ENCODE results near the gene FBXO15. TPM values are rescaled to one million over a fixed set of nuclear protein-coding genes. Genes with fewer than 3 reads are reported as not detected.
A peak's percentile ranks its signal among the peaks of the same experiment; 100 is the strongest.

Gene FBXO15, protein sequence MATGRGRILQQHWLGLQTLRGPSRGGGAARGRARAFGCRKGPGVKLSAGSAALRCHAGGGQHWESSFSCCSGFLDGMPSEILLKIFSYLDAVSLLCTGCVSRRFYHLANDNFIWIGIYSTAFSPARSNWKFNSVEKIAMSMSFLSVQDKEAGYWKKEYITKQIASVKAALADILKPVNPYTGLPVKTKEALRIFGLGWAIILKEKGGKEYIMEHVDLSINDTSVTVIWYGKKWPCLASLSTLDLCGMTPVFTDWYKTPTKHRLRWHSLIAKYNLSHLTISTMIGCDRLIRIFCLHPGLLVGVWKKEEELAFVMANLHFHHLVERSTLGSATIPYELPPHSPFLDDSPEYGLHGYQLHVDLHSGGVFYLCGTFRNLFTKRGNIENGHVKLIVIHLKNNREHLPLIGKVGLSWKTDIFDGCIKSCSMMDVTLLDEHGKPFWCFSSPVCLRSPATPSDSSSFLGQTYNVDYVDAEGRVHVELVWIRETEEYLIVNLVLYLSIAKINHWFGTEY
- polyA plus RNA-seq, result 0.73 TPM
- long read RNA-seq, donor 1, result 0 reads
- long read RNA-seq, donor 2, result 0 reads
- long read RNA-seq, donor 3, result 0 reads
- long read RNA-seq, donor 4, result 0 reads
- long read RNA-seq, donor 5, result 0 reads
- long read RNA-seq, donor 6, partial matches to known transcripts, result 0 of 1 reads
- long read RNA-seq, donor 6, other reads (novel, unspliced or antisense), result 0 of 1 reads
- long read RNA-seq, donor 7, result 0 reads
- long read RNA-seq, donor 8, partial matches to known transcripts, result 0 of 2 reads
- long read RNA-seq, donor 8, other reads (novel, unspliced or antisense), result 0 of 2 reads
- long read RNA-seq, donor 9, result 0 reads
- long read RNA-seq, donor 10, result 0 reads
- long read RNA-seq, donor 11, partial matches to known transcripts, result 0 of 1 reads
- long read RNA-seq, donor 11, other reads (novel, unspliced or antisense), result 0 of 1 reads

- peak within 1 kb of the TSS; percentile 92 for H3K27ac ChIP-seq (ENCODE audit: low read length)
- H3K4me1 ChIP-seq (ENCODE audit: control insufficient read depth, insufficient read depth, low read length), result peaks cover 6% of the 10 kb centered on the region
- peaks cover 11% of the 10 kb centered on the region for H3K36me3 ChIP-seq (ENCODE audit: control insufficient read depth, insufficient read depth, low read length)
- peak; percentile 97 to 98 for DNase-seq
- no CpG with 5 or more reads among the region's 58 CpGs for WGBS (ENCODE audit: insufficient coverage, low lambda C conversion rate)
- no peaks in the 10 kb centered on the region for H3K9me3 ChIP-seq (ENCODE audit: control insufficient read depth, low read depth, low read length)
- H3K4me3 ChIP-seq (ENCODE audit: low read length), result peak within 1 kb of the TSS; percentile 98
- no peaks in the 10 kb centered on the region for H3K27me3 ChIP-seq (ENCODE audit: control insufficient read depth, insufficient read depth, low read length)
These were observed at the start of gene FBXO15, which contains the start of gene TIMM21 for GRCh38 chr18:74147779-74148542. Gene FBXO15 (minus strand): TSS chr18:74147834. CDS start chr18:74147785, 49 bp downstream. Gene TIMM21 (plus strand): TSS chr18:74148523. CDS start chr18:74148809, 286 bp downstream.

GRCh38 chr18:74196220-74197119 lies 48.8 kb upstream of the FBXO15 start:
- 20% methylated on average over 3 of the region's 9 CpGs for WGBS (ENCODE audit: insufficient coverage, low lambda C conversion rate)
- H3K27ac ChIP-seq (ENCODE audit: low read length), result no peak overlapping the region

DNA sequence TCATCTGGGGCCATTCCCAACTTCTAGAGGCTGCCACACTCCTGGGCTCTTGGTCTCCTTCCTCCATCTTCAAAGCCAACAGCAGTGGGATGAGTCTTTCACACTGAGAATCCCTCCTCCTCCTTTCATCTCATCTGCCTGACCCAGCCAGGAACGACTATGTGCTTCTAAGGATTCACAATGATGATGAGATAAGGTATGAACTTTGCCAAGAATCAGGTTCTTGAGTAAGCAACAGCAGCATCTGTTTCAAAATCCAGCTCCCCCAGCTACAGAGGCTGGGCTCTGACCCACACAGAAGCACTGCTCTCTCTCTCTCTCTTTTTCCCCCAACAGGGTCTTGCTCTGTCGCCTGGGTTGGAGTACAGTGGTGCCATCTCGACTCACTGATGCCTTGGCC lies 47.1 kb upstream of the FBXO15 start:
- DNase-seq, result no peak
- no CpG with 5 or more reads among the region's 3 CpGs for WGBS (ENCODE audit: insufficient coverage, low lambda C conversion rate)
- Histone ChIP-seq H3K9me3 (ENCODE audit: control insufficient read depth, low read depth, low read length) (no peaks in the 10 kb centered on the region), H3K27ac (ENCODE audit: low read length) (no peak overlapping the region), H3K4me3 (ENCODE audit: low read length) (no peak overlapping the region), H3K4me1 (ENCODE audit: control insufficient read depth, insufficient read depth, low read length) (peaks cover 3% of the 10 kb centered on the region), H3K27me3 (ENCODE audit: control insufficient read depth, insufficient read depth, low read length) (peaks cover 3% of the 10 kb centered on the region), H3K36me3 (ENCODE audit: control insufficient read depth, insufficient read depth, low read length) (no peaks in the 10 kb centered on the region)

More at GRCh38 chr18:74196220-74197119, 48.8 kb upstream of the FBXO15 start:
- H3K36me3 ChIP-seq (ENCODE audit: control insufficient read depth, insufficient read depth, low read length), result no peaks in the 10 kb centered on the region
- peaks cover 3% of the 10 kb centered on the region for H3K27me3 ChIP-seq (ENCODE audit: control insufficient read depth, insufficient read depth, low read length)
- peak; percentile 48 to 75 for DNase-seq
- peak overlapping the region; percentile 11 for H3K4me3 ChIP-seq (ENCODE audit: low read length)
- no peaks in the 10 kb centered on the region for H3K9me3 ChIP-seq (ENCODE audit: control insufficient read depth, low read depth, low read length)
- peaks cover 3% of the 10 kb centered on the region for H3K4me1 ChIP-seq (ENCODE audit: control insufficient read depth, insufficient read depth, low read length)

DNA sequence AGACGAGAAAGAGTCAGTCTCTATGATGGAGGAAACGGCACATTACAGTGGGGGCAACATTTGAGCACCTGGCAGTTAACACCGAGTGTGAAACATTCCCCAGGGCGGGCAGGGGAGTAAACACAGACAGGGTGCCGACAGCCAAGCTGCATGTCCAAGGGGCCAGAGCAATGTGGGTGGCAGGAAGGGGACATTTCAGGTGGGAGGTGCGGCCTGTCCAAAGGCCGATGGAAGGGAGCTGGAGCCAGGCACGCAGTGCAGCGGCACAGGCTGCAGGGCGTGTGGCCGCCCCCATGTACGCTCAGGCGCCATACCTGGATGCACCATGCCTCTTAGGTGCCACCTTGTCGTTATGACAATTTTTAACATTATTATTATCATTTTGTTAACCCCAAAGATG lies 43.9 kb upstream of the FBXO15 start:
- WGBS (ENCODE audit: insufficient coverage, low lambda C conversion rate), result 100% methylated on average over 3 of the region's 14 CpGs

GRCh38 chr18:74190086-74190485 lies 42.5 kb upstream of the FBXO15 start:
- DNase-seq, result no peak
- H3K36me3 ChIP-seq (ENCODE audit: control insufficient read depth, insufficient read depth, low read length), result no peaks in the 10 kb centered on the region

More for the DNA sequence above, 43.9 kb upstream of the FBXO15 start:
- H3K9me3 ChIP-seq (ENCODE audit: control insufficient read depth, low read depth, low read length), result no peaks in the 10 kb centered on the region
- H3K27me3 ChIP-seq (ENCODE audit: control insufficient read depth, insufficient read depth, low read length), result peaks cover 3% of the 10 kb centered on the region
- H3K4me1 ChIP-seq (ENCODE audit: control insufficient read depth, insufficient read depth, low read length), result peaks cover 3% of the 10 kb centered on the region
- H3K4me3 ChIP-seq (ENCODE audit: low read length), result no peak overlapping the region
- DNase-seq, result no peak
- H3K36me3 ChIP-seq (ENCODE audit: control insufficient read depth, insufficient read depth, low read length), result no peaks in the 10 kb centered on the region
- no peak overlapping the region for H3K27ac ChIP-seq (ENCODE audit: low read length)

DNA sequence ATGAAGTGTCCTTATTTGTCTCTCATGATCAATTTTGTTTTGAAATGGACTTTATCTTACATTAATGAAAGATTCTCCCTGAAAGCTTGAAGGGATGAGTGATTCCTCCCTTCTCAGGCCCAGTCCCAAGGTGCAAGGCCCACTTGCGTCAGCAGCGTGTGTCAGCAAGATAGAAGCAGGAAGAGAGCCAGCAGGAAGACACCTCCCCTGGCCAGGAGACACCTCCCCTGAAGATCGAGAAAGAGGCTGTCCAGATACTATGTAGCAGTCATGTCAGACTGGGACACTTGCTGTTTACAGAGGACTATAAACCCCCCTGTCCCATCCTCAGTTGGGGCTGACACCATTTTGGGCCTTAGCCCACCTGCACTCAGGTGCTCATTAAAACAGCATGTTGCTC lies 39.0 kb upstream of the FBXO15 start:
- peaks cover 8% of the 10 kb centered on the region for H3K27me3 ChIP-seq (ENCODE audit: control insufficient read depth, insufficient read depth, low read length)
- H3K27ac ChIP-seq (ENCODE audit: low read length), result no peak overlapping the region
- no peaks in the 10 kb centered on the region for H3K9me3 ChIP-seq (ENCODE audit: control insufficient read depth, low read depth, low read length)
- no peaks in the 10 kb centered on the region for H3K4me1 ChIP-seq (ENCODE audit: control insufficient read depth, insufficient read depth, low read length)
- WGBS (ENCODE audit: insufficient coverage, low lambda C conversion rate), result no CpG with 5 or more reads among the region's 3 CpGs
- H3K4me3 ChIP-seq (ENCODE audit: low read length), result no peak overlapping the region
- H3K36me3 ChIP-seq (ENCODE audit: control insufficient read depth, insufficient read depth, low read length), result no peaks in the 10 kb centered on the region
- DNase-seq, result no peak

More at GRCh38 chr18:74190086-74190485, 42.5 kb upstream of the FBXO15 start:
- Histone ChIP-seq H3K27ac (ENCODE audit: low read length) (no peak overlapping the region), H3K4me3 (ENCODE audit: low read length) (no peak overlapping the region), H3K4me1 (ENCODE audit: control insufficient read depth, insufficient read depth, low read length) (no peaks in the 10 kb centered on the region), H3K9me3 (ENCODE audit: control insufficient read depth, low read depth, low read length) (no peaks in the 10 kb centered on the region), H3K27me3 (ENCODE audit: control insufficient read depth, insufficient read depth, low read length) (peaks cover 8% of the 10 kb centered on the region)
- WGBS (ENCODE audit: insufficient coverage, low lambda C conversion rate), result no CpG with 5 or more reads among the region's 4 CpGs

DNA sequence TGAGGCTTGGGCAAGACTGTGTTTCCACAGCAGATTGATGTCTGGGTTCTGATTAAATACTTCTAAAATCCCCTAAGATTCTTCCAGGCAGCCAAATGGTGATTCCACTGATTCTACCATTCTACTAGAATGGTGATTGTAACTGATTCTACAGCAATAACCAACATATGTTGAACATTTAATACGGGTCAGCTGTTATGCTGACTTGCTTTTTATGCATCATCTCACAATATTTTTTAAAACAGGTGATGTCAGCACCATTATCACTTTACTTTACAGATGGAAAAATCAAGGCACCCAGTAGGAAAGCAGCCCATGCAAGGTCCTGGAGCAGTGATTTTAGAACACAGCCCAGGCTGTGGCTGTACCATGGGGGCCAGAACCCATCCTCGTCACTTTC lies 38.2 kb upstream of the FBXO15 start:
- no peaks in the 10 kb centered on the region for H3K9me3 ChIP-seq (ENCODE audit: control insufficient read depth, low read depth, low read length)
- no peaks in the 10 kb centered on the region for H3K4me1 ChIP-seq (ENCODE audit: control insufficient read depth, insufficient read depth, low read length)

GRCh38 chr18:74184875-74185274 lies 37.2 kb upstream of the FBXO15 start:
- Histone ChIP-seq H3K4me3 (ENCODE audit: low read length) (no peak overlapping the region), H3K9me3 (ENCODE audit: control insufficient read depth, low read depth, low read length) (no peaks in the 10 kb centered on the region), H3K27ac (ENCODE audit: low read length) (no peak overlapping the region), H3K36me3 (ENCODE audit: control insufficient read depth, insufficient read depth, low read length) (no peaks in the 10 kb centered on the region), H3K27me3 (ENCODE audit: control insufficient read depth, insufficient read depth, low read length) (peaks cover 8% of the 10 kb centered on the region), H3K4me1 (ENCODE audit: control insufficient read depth, insufficient read depth, low read length) (no peaks in the 10 kb centered on the region)
- no peak for DNase-seq
- WGBS (ENCODE audit: insufficient coverage, low lambda C conversion rate), result 86% methylated on average over 1 of the region's 3 CpGs

More for the DNA sequence above, 38.2 kb upstream of the FBXO15 start:
- Histone ChIP-seq H3K4me3 (ENCODE audit: low read length) (no peak overlapping the region), H3K36me3 (ENCODE audit: control insufficient read depth, insufficient read depth, low read length) (no peaks in the 10 kb centered on the region), H3K27ac (ENCODE audit: low read length) (no peak overlapping the region), H3K27me3 (ENCODE audit: control insufficient read depth, insufficient read depth, low read length) (peaks cover 8% of the 10 kb centered on the region)
- DNase-seq, result no peak
- WGBS (ENCODE audit: insufficient coverage, low lambda C conversion rate), result 80% methylated on average over 1 of the region's 2 CpGs

- Histone ChIP-seq H3K27me3 (ENCODE audit: control insufficient read depth, insufficient read depth, low read length) (peaks cover 8% of the 10 kb centered on the region), H3K4me3 (ENCODE audit: low read length) (no peak overlapping the region), H3K27ac (ENCODE audit: low read length) (no peak overlapping the region), H3K36me3 (ENCODE audit: control insufficient read depth, insufficient read depth, low read length) (no peaks in the 10 kb centered on the region), H3K9me3 (ENCODE audit: control insufficient read depth, low read depth, low read length) (no peaks in the 10 kb centered on the region), H3K4me1 (ENCODE audit: control insufficient read depth, insufficient read depth, low read length) (no peaks in the 10 kb centered on the region)
- WGBS (ENCODE audit: insufficient coverage, low lambda C conversion rate), result 71% methylated on average over 2 of the region's 3 CpGs
- DNase-seq, result no peak
These were observed 35.5 kb upstream of the FBXO15 start for GRCh38 chr18:74183130-74183529.
